ENCODE data around the gene GATA6. TPM values are rescaled to one million over a fixed set of nuclear protein-coding genes. Genes with fewer than 3 reads are reported as not detected.

Gene GATA6
- polyA plus RNA-seq, 3 donors, result 0.04 TPM; not detected in 2

- H3K9me3 Mint-ChIP-seq, result peaks cover 0 to 2% (median 0%) of the 10 kb centered on the region in 7 donors
- no peaks in the 10 kb centered on the region for H3K36me3 Mint-ChIP-seq
- no peaks in the 10 kb centered on the region for H3K4me1 Mint-ChIP-seq
- Histone ChIP-seq H3K4me2 (replicated peaks; ENCODE audit: extremely low read depth, low read length, poor library complexity, severe bottlenecking) (no peak overlapping the region), H2AFZ (ENCODE audit: insufficient read depth, low read depth, low read length, poor library complexity, severe bottlenecking) (no peak overlapping the region), H3K9ac (ENCODE audit: insufficient read depth, low read length, poor library complexity, severe bottlenecking) (no peak overlapping the region), H3K79me2 (ENCODE audit: insufficient read depth, low read length) (no peaks in the 10 kb centered on the region), H3K9me3 (replicated peaks in 1 of 2; ENCODE audit: control insufficient read depth in 1 of 2, insufficient read depth in 1 of 2, low read length in 2 of 2) (no peaks in the 10 kb centered on the region), H3K4me3 (replicated peaks in 1 of 3; ENCODE audit: low read depth in 2 of 3, low read length in 3 of 3) (no peak overlapping the region), H4K20me1 (ENCODE audit: insufficient read depth, low read length) (no peaks in the 10 kb centered on the region), H3K27me3 (ENCODE audit: control insufficient read depth in 2 of 2, insufficient read depth in 2 of 2, low read length in 2 of 2) (peaks cover 2 to 9% of the 10 kb centered on the region in 2 donors), H3K36me3 (replicated peaks in 1 of 2; ENCODE audit: control insufficient read depth in 1 of 2, insufficient read depth in 2 of 2, low read length in 2 of 2) (no peaks in the 10 kb centered on the region), H3K4me1 (ENCODE audit: control insufficient read depth in 1 of 2, insufficient read depth in 2 of 2, low read length in 2 of 2) (no peaks in the 10 kb centered on the region), H3K27ac (ENCODE audit: low read depth in 1 of 2, low read length in 2 of 2) (no peak overlapping the region)
- H3K27ac Mint-ChIP-seq, result no peak overlapping the region
- no CpG with 5 or more reads among the region's 1 CpG for WGBS (ENCODE audit: insufficient coverage)
- intact Hi-C loops (cut with micrococcal nuclease), result no loop called here
- no peak for TF ChIP-seq CTCF (IDR thresholded peaks at IDR 0.05)
- DNase-seq, result no peak
- H3K4me3 Mint-ChIP-seq, result no peak overlapping the region
- peaks cover 12 to 20% (median 14%) of the 10 kb centered on the region in 3 donors for H3K27me3 Mint-ChIP-seq (ENCODE audit: low read depth in 3 of 3)
These were observed 33.6 kb downstream of the GATA6 start for GRCh38 chr18:22203035-22203434.

GRCh38 chr18:22203536-22204213 lies 34.3 kb downstream of the GATA6 start:
- Mint-ChIP-seq H3K4me3 (no peak overlapping the region), H3K9me3 (peaks cover 0 to 2% (median 0%) of the 10 kb centered on the region in 7 donors), H3K4me1 (no peaks in the 10 kb centered on the region), H3K27me3 (ENCODE audit: low read depth in 3 of 3) (peaks cover 10 to 17% (median 11%) of the 10 kb centered on the region in 3 donors), H3K36me3 (no peaks in the 10 kb centered on the region), H3K27ac (no peak overlapping the region)
- H3K4me1 ChIP-seq (ENCODE audit: control insufficient read depth in 1 of 2, insufficient read depth in 2 of 2, low read length in 2 of 2), result no peaks in the 10 kb centered on the region
- H2AFZ ChIP-seq (ENCODE audit: insufficient read depth, low read depth, low read length, poor library complexity, severe bottlenecking), result no peak overlapping the region
- no peaks in the 10 kb centered on the region for H4K20me1 ChIP-seq (ENCODE audit: insufficient read depth, low read length)
- H3K79me2 ChIP-seq (ENCODE audit: insufficient read depth, low read length), result no peaks in the 10 kb centered on the region
- H3K36me3 ChIP-seq (replicated peaks in 1 of 2; ENCODE audit: control insufficient read depth in 1 of 2, insufficient read depth in 2 of 2, low read length in 2 of 2), result no peaks in the 10 kb centered on the region
- H3K9me3 ChIP-seq (replicated peaks in 1 of 2; ENCODE audit: control insufficient read depth in 1 of 2, insufficient read depth in 1 of 2, low read length in 2 of 2), result no peaks in the 10 kb centered on the region
- H3K9ac ChIP-seq (ENCODE audit: insufficient read depth, low read length, poor library complexity, severe bottlenecking), result no peak overlapping the region
- H3K27ac ChIP-seq (ENCODE audit: low read depth in 1 of 2, low read length in 2 of 2), result no peak overlapping the region
- H3K27me3 ChIP-seq (ENCODE audit: control insufficient read depth in 2 of 2, insufficient read depth in 2 of 2, low read length in 2 of 2), result peaks cover 0 to 9% of the 10 kb centered on the region in 2 donors
- DNase-seq, result no peak
- intact Hi-C loops (cut with micrococcal nuclease), result no loop called here
- no peak for TF ChIP-seq CTCF (IDR thresholded peaks at IDR 0.05)
- H3K4me2 ChIP-seq (replicated peaks; ENCODE audit: extremely low read depth, low read length, poor library complexity, severe bottlenecking), result no peak overlapping the region
- WGBS (ENCODE audit: insufficient coverage), result 93% methylated on average over 3 of the region's 3 CpGs
- no peak overlapping the region for H3K4me3 ChIP-seq (replicated peaks in 1 of 3; ENCODE audit: low read depth in 2 of 3, low read length in 3 of 3)

Measured in CD14-positive monocyte (primary cell).